RWPE1 (cell line): ENCODE results near the gene TET1.

ENCODE experiments used
- CTCF ChIA-PET: fragments of 350-600 bp; sonication (Branson Sonifier 250); formaldehyde crosslinking; extraction: SDS; loops from one replicate; lab custom pipeline; 2021; lab: Yijun Ruan, JAX
- POLR2A ChIA-PET: fragments of 400-600 bp; formaldehyde crosslinking; extraction: SDS; loops from one replicate; lab custom pipeline; 2020; ENCODE audit warnings: antibody characterized with exemption; ENCODE audit not compliant: low non-redundant PET; lab: Yijun Ruan, JAX
- DNase-seq: peaks from one replicate; pipeline ENCODE4 v3.0.0; 2012; ENCODE audit warnings: low spot score
- H3K27ac ChIP-seq: fragments of 450-650 bp; 2 replicates; pipeline ENCODE4 v1.5.1; 2017
- CTCF ChIP-seq: fragments of 450-650 bp; conservative IDR thresholded peaks from 2 replicates; pipeline ENCODE4 v1.5.1; 2017; ENCODE audit warnings: low read depth, mild to moderate bottlenecking

The TET1 gene

DNA sequence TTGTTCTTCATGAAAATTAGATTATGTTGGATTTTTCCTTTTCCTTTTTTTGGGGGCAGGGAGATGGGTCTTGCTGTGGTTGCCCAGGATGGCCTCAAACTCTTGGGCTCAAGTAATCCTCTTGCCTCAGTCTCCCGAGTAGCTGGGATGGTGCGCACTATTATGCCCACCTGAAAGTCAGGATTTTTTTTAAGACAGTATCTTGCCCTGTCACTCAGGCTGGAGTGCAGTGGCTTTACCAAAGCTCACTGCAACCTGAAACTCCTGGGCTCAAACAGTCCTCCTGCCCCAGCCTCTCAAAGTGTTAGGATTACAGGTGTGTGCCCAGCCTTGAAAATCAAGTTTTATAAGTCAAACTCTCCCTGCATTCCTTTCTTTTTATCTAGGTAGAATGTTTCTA, 1.7 kb upstream of the TET1 start:
- CTCF ChIA-PET = no interaction called here
- POLR2A ChIA-PET = no interaction called here
- H3K27ac ChIP-seq = no peak overlapping the region
- no peak for TF ChIP-seq CTCF
- no peak for DNase-seq

DNA sequence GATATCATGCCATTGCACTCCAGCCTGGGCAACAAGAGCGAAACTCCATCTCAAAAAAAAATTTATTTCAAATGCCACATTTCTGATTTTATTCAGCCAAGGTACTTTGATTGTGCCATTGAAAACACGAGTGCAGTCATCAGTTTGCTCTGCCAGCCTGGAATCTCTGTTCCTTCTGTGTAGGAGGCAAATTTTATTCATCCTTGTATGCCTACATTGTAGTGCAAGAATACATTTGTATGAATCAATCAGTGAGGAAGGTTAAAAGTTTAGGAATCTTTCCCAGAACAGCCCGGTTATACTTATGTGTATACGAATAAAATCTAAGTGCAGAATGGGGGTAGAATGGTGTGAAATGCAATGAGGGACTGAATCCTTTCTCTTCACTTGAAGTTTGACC, 886 bp upstream of the TET1 start:
- TF ChIP-seq CTCF = no peak
- no peak for DNase-seq
- CTCF ChIA-PET = no interaction called here
- POLR2A ChIA-PET = no interaction called here
- no peak overlapping the region for H3K27ac ChIP-seq

GRCh38 chr10:68559841-68560185, 324 bp upstream of the TET1 start:
- POLR2A ChIA-PET = no interaction called here
- CTCF ChIA-PET = no interaction called here
- no peak for TF ChIP-seq CTCF
- DNase-seq = no peak
- no peak overlapping the region for H3K27ac ChIP-seq

GRCh38 chr10:68560943-68561864, 1.1 kb downstream of the TET1 start:
- DNase-seq = no peak
- POLR2A ChIA-PET = no interaction called here
- CTCF ChIA-PET = interaction anchor here (0.6 kb wide), 1 partner anchor 84 kb away, joined by 3 read pairs; no protein-coding TSS in a partner anchor
- H3K27ac ChIP-seq = no peak overlapping the region
- TF ChIP-seq CTCF = no peak

DNA sequence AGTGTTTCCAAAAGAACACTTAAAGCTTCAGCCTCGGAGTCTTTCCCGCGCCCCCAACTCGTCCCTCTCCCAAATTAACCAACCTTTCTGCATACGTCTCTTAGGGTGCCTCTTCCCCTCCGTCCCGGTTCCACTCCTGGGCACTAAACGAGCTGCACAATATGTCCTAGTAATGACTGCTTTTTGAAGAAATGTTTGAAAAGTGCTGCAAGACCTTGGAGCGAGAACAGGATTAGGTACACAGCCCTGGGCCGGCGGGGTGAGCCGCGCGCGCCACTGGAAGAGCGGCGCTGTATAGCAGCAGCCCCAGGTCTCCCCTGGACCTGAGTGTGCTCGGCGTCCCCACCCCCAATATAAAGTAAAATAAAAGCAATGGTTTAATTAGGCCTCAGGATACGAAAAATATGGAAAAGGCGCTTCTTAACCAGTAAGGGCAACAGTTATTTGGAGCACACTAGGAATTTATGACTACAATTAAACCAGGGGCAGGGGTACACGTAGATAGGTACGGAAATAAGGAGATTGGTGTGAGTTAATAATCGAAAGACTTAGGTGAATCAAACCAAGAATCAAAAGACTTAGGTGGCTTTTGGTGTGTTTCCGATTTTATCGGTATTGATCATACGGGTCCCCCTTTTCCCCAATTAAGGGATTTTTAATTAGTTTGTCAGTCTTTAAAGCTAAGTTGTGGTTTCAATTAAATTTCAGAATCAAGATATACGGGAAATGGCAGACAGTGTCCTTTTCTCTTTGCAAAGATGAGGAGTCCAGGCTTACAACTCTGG, 1.9 kb downstream of the TET1 start:
- ChIA-PET POLR2A (no interaction called here), CTCF (interaction anchor here (0.6 kb wide), 1 partner anchor 83 kb away, joined by 3 read pairs; no protein-coding TSS in a partner anchor)
- no peak overlapping the region for H3K27ac ChIP-seq
- DNase-seq = no peak
- no peak for TF ChIP-seq CTCF

DNA sequence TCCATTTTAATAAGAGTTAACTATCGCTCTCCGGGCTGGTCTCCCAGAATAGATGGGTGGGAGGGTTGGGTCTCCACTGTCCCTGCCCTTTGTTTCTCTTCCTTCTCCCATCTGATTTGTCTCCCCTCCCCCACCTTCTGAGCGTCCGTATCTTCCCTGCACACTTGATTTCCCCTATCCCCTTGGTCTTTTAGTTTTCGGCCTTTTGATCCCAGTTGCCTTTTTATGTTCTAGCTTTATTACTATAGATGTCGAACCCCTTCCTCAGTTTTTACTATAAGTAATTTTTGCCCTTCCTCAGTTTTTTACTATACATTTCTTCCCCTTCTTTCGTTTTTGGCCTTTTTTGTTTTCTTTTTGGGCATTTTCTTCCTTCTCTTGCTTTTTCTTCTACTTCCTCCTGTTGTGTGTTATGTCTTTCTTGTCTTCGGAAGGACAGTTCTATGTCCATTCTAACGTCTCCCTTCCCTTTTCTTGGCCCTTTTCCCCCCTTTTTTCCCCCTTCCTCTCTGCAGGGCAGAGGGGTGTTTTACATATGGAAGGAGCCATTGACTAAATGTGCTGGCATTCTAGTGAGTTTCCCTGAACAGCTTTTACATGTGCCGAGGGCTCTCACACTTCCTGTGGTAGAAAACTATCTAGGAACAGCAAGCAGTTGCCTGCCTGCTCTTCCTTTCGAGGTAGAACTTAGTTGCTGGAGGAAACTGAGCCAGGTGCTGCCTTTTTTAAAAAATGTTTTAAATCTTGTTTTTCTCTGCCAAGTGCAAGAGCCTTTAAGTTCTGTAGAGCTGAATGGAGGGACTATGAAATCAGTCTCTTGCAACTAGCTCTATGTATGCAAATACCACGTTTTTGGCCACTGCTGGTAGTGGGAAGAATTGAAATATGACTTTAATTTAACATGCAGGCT, 2.8 kb downstream of the TET1 start:
- TF ChIP-seq CTCF = no peak
- ChIA-PET POLR2A (interaction anchor here (0.7 kb wide), 1 partner anchor 352 kb away, joined by 3 read pairs; no protein-coding TSS in a partner anchor), CTCF (interaction anchor here (0.6 kb wide), 1 partner anchor 1451 kb away, joined by 3 read pairs; no protein-coding TSS in a partner anchor)
- no peak overlapping the region for H3K27ac ChIP-seq
- DNase-seq = no peak
